OCI-M1 (cell line): ENCODE data around the gene OSCP1.

ENCODE experiments used
- DNase-seq: peaks from one replicate; lab custom pipeline; 2025; lab: John Stamatoyannopoulos, UW

OSCP1 gene

DNA sequence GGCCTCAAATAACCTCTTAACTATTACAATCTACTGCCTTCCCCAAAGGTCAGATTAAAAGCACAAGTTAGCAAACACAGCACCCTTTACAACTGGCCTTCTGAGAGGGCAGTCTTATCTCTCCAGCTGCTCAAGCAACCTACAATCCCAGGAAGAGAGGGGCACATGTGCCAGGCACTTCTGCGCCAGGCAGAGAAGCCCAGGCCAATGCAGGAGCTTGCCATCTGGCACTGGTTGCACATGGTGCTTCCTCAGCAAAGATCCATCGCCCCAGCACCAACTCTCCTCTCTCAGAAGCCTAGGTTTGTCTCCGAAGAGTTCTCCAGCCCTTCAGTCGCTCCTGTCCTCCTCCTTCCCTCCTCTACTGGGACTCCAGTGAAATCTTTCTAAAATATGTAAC lies 67.0 kb downstream of the OSCP1 start:
- no peak for DNase-seq

DNA sequence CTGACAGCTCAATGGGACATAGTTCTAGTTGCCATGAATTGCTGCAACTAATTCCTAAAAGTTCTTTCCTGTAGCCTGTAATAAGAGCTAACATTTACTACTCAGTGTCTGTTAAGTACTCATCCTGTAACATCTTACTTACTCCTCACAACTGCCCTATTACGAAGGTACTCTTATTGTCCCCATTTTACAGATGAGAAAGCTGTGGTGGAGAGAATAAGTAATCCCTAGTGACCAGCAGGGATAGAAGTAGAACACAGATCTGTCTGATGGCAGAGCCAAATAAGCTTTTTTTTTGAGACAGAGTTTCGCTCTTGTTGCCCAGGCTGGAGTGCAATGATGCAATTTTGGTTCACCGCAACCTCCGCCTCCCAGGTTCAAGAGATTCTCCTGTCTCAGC lies 67.6 kb downstream of the OSCP1 start:
- no peak for DNase-seq

DNA sequence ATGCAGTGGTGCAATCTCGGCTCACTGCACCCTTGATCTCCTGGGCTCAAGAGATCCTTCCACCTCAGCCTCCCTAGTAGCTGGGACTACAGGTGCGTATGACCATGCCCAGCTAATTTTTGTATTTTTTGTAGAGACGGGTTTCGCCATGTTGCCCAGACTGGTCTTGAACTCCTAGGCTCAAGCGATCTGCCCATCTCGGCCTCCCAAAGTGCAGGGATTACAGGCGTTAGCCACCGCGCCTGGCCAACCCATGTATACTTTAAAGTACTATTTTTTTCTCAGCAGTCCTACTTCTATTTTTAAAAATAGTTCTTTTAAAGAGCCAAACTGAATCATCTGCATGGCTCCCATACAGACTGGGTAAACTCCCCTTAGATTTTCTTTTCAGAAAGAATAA lies 68.0 kb downstream of the OSCP1 start:
- no peak for DNase-seq

DNA sequence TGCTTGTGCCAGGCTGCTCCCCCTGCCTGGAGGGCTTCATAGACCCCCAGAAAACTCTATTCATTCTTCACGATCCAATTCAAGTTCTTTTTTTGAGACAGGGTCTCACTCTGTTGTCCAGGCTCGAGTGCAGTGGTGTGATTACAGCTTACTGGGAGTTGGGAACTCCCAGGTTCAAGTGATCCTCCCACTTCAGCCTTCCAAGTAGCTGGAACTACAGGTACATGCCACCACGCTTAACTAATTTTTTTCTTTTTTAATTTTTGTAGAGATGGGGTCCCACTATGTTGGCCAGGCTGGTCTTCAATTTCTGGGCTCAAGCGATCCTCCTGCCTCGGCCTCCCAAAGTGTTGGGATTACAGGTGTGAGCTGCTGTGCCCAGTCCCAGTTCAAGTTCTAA lies 68.8 kb downstream of the OSCP1 start:
- no peak for DNase-seq

DNA sequence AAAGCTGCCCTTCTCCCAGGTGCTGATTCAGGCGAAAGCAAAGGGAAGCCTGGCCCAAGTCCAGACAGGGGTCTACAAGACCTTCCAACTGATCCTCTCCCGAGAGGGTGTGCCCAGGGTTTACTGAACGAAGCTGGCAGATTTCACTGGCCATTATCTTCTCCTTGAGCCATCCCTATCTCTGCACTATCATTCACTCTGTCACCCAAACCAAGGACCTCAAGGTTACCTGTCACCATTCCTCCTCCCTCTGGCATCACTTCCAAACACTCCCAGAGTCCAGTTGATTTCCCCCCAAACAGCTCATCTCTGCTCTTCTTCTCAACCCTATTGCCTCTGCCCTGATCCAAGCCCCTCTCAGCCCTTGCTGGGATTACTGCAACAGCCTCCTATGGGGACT lies 69.5 kb downstream of the OSCP1 start:
- DNase-seq, result no peak

DNA sequence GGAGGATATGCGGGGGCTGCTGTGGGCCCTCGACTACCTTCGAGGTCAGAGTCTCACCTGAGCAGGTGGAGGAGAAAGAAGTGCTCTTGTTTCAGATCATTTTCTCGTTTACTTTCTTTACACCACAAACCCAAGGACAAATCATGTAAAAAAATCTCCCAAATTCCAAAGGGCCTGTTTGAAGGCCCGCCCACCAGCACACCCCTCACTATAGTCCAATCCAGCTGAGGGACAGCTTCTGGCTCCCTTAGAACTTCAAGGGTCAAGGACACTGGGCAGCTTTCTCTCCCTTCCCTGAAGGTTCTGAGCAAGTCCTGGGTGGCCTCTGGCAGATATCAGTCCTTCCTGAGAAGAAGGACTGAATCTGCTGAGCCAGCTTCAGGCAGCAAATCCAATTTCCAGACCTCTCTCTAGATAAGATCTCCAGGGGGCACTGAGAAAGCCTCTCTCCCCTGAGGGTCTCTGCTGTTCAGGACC lies 70.1 kb downstream of the OSCP1 start:
- no peak for DNase-seq

DNA sequence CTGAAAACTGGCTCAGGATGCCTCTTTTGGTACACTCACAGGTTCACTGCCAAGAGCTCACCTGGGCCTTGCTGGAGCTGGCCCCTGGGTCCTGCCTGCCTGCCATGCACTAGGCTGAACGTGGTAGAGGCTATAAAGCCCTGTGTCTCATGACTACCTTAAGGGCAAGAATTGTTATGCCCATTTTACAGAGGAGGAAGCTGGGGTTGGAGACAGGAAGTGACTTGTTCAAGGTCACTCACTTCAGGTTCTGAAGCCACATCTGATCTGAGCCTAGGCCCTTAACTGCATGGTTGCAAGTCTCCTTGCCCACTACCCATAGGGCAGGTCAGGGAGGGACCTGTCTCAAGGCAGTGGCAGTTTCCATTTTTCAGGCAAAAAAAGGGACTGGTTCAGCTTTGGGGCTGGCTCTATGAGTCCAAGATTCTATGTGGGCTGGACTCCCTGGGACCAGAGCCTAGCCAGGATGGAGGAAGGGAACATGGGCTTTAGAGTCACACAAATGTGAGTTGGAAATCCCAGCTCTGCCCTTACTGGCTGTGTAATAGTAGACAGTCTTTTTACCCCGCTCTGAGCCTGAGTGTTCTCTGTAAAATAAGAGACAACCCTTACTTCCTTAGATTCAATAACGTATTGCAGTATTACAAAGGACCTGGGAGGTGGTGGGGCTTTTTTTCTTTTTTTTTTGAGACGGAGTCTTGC lies 72.3 kb downstream of the OSCP1 start:
- DNase-seq, result no peak

DNA sequence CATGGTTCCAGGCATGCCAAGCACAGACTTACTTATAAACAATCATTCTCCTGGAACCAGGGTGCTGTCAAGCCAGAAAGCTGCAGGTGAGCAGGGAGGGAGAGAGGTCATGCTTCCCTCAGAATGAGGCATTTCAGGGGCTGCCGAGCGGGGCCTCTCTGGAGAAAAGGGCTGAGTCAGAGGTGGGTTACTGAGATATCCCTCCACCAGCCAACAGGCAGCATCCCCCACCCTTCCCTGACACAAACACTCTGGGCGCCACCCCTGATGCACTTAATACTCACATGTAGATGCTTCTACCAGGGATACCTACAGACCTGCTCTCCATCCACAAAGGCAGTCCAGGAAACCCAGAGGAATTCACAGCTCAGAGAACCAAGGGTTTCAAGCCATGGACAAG lies 77.6 kb downstream of the OSCP1 start:
- DNase-seq, result peak; percentile 53

DNA sequence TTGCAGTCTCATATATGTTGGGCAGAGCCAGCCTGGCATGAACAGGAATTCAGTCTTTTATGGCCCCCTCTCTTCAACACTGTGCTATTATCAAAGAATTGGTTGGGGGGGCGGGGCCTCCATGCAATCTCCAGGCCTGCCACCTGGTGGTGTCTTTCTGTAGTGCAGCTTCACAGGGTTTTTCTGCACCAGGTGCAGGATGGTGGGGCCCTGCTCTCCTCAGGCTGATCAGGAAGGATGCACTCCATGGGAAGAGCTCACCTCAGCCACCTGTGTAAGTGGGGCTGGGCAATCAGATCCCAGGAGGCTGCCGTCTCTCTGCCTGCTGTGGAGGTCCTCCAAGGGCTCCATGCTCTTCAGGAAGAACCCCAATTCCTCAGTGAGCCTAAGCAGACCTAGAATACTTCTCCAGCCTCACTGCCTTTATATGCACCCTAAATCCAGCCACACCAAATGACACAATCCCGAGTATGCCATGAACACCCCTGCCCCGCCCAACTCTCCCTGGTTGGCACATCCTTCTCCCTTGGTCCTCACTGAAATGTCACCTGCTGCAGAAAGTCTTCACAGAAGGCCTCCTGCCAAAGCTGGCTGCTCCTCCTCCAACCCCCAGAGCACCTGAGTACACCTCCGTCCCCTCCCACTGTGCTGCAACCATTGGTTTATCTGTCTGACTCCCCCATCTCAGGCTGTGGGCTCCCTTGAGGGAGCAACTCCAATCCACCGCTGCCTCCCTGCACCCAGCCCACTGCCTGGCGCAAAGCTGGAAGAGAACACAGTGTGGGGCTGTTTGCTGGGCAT lies 81.0 kb downstream of the OSCP1 start:
- DNase-seq, result peak; percentile 83
